HG03135 (cell line): ENCODE data around the gene C11orf52.
"Not testable (repeated sequence)": the region's sequence is repeated elsewhere in the genome, so short reads cannot be mapped to it uniquely, and the experiment has no call there.

Experiments used
- ATAC-seq: cut with Tn5 transposase; IDR thresholded peaks from one replicate; pipeline ENCODE4 v1.9.1; 2021; ENCODE audit warnings: mild to moderate bottlenecking, moderate library complexity; ENCODE audit not compliant: unreplicated experiment

Gene C11orf52

GRCh38 chr11:111912535-111912934 is 6.2 kb upstream of the C11orf52 start, which contains the start of gene HSPB2:
Gene HSPB2 (plus strand): TSS chr11:111912734. CDS start chr11:111912830, 96 bp downstream.
- no peak for ATAC-seq

- ATAC-seq, result no peak
Measured at GRCh38 chr11:111913031-111913861, 5.5 kb upstream of the C11orf52 start.

- ATAC-seq, result no peak
Measured at GRCh38 chr11:111913997-111914396, 4.7 kb upstream of the C11orf52 start.

GRCh38 chr11:111916768-111917167 is 1.9 kb upstream of the C11orf52 start:
- ATAC-seq, result no peak

GRCh38 chr11:111917312-111917711 is 1.4 kb upstream of the C11orf52 start:
- ATAC-seq, result no peak

- no peak for ATAC-seq
Measured at GRCh38 chr11:111917788-111918187, 925 bp upstream of the C11orf52 start.

- ATAC-seq, result no peak
Measured at GRCh38 chr11:111920908-111921307, 2.2 kb downstream of the C11orf52 start.

- no peak for ATAC-seq
Measured at GRCh38 chr11:111921541-111922230, 3.0 kb downstream of the C11orf52 start.

- ATAC-seq, result no peak
Measured at GRCh38 chr11:111922803-111923202, 4.1 kb downstream of the C11orf52 start.

GRCh38 chr11:111923351-111923788 is 4.7 kb downstream of the C11orf52 start:
- no peak for ATAC-seq

GRCh38 chr11:111923951-111924350 is 5.2 kb downstream of the C11orf52 start:
- no peak for ATAC-seq

- no peak for ATAC-seq
Measured at GRCh38 chr11:111925953-111926352, 7.2 kb downstream of the C11orf52 start.

- ATAC-seq, result peak; percentile 91
Measured at GRCh38 chr11:111926505-111927391, 8.0 kb downstream of the C11orf52 start.

- no peak for ATAC-seq
Measured at GRCh38 chr11:111930472-111930871, 11.8 kb downstream of the C11orf52 start.

- ATAC-seq, result no peak
Measured at GRCh38 chr11:111932611-111932950, 13.9 kb downstream of the C11orf52 start.

- not testable (repeated sequence) for ATAC-seq
Measured at GRCh38 chr11:111933176-111933575, 14.5 kb downstream of the C11orf52 start.

- no peak for ATAC-seq
Measured at GRCh38 chr11:111933872-111934271, 15.2 kb downstream of the C11orf52 start.

- ATAC-seq, result no peak
Measured at GRCh38 chr11:111934306-111934705, 15.6 kb downstream of the C11orf52 start.

GRCh38 chr11:111935317-111936039 is 16.8 kb downstream of the C11orf52 start:
- ATAC-seq, result no peak

GRCh38 chr11:111936040-111936540 is 17.4 kb downstream of the C11orf52 start:
- ATAC-seq, result no peak
